Measurements from ENCODE around the gene FRMD4A.

DNA sequence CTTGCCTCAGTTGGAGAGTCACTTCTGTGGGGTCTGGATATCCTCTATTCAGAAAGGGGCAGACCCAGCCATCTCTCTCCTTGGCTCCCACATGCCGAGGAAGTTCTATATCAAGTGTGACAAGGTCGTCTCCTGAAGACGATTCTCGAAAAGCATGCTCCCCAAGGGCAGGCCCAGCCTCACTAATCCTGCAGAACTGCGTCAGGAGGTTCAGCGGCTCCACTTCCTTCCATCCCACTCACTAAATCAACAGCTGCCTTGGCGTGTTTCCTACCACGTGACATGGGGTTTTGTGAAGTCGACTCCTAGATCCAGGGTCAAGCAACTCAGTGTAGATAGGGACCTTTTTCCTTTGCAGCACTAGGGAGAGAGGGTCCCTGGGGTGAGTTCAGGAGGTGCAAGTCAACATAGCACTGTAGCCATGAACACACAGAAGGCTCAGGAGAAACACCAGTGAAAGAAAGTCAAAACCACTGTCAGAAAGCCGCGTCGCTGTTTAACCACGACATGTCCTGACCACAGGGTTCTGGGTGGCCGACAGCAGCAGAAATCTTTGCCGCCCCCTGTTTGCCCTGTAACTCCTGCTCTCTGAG, 587.5 kb downstream of the FRMD4A start:
- TF ChIP-seq CTCF (IDR thresholded peaks at IDR 0.05; ENCODE audit: borderline replicate concordance, extremely low read depth, low read length, poor library complexity, severe bottlenecking), result peak; percentile 24
- TF ChIP-seq EZH2 (IDR thresholded peaks at IDR 0.05; ENCODE audit: borderline replicate concordance, low read depth, low read length, severe bottlenecking), result no peak
